B cell (primary cell): ENCODE measurements around the gene CYP1B1. TPM values are rescaled to one million over a fixed set of nuclear protein-coding genes. Genes with fewer than 3 reads are reported as not detected.
A peak's percentile ranks its signal among the peaks of the same experiment; 100 is the strongest.

Experiments used
- ATAC-seq: fragments of 200-7000 bp; cut with Tn5 transposase; one replicate; pipeline ENCODE4 v1.10.0; 2021; ENCODE audit warnings: low read depth, mild to moderate bottlenecking, moderate number of reproducible peaks, moderate library complexity
- CTCF ChIA-PET: fragments of 350-600 bp; sonication (Branson Sonifier 250); formaldehyde crosslinking; loops from one replicate; lab custom pipeline; 2021; ENCODE audit warnings: antibody characterized with exemption, inconsistent platforms; lab: Charles Lee
- POLR2A ChIA-PET: fragments of 350-600 bp; sonication (Branson Sonifier 250); formaldehyde crosslinking; loops from one replicate; lab custom pipeline; 2021; ENCODE audit warnings: antibody characterized with exemption; lab: Charles Lee
- DNase-seq: peaks from one replicate; pipeline ENCODE4 v3.0.0; 2013
- H2AFZ ChIP-seq: 2 replicates; pipeline ENCODE4 v1.6.1; 2012; ENCODE audit warnings: mild to moderate bottlenecking, low read depth, low read length; ENCODE audit not compliant: insufficient read depth, poor library complexity, severe bottlenecking
- H3K27ac ChIP-seq, 2 donors: 1 replicate in 1 of 2; 2 replicates in 1 of 2; pipeline ENCODE4 v1.5.1; 2012 to 2013; ENCODE audit warnings: low read length in 2 of 2, mild to moderate bottlenecking in 2 of 2, moderate library complexity in 1 of 2
- H3K27me3 ChIP-seq, 4 experiments: fragments of 200-600 bp in 1 of 4; sonication (generic) in 1 of 4; replicated peaks in 1 of 4; 1 replicate in 2 of 4; 2 replicates in 2 of 4; pipeline versions ENCODE4 v1.6.1 to v1.7.0; 2013 to 2016; ENCODE audit warnings: low read length in 3 of 4, mild to moderate bottlenecking in 2 of 4, mixed read lengths in 1 of 4, moderate library complexity in 1 of 4; ENCODE audit not compliant: insufficient read depth in 4 of 4, control insufficient read depth in 3 of 4; ENCODE audit errors: control extremely low read depth in 1 of 4
- H3K36me3 ChIP-seq, 2 experiments: replicated peaks in 1 of 2; 1 replicate in 1 of 2; 2 replicates in 1 of 2; pipeline versions ENCODE4 v1.6.1 to v1.7.1; 2013; ENCODE audit warnings: low read length in 1 of 2; ENCODE audit not compliant: insufficient read depth in 2 of 2, control insufficient read depth in 1 of 2; ENCODE audit errors: control extremely low read depth in 1 of 2, extremely low read depth in 1 of 2
- H3K4me1 ChIP-seq, 2 donors: fragments of 200-600 bp in 1 of 2; sonication (generic) in 1 of 2; 1 replicate in 1 of 2; 2 replicates in 1 of 2; pipeline versions ENCODE4 v1.5.1 to v1.6.1; 2013 to 2017; ENCODE audit warnings: low read length in 2 of 2; ENCODE audit not compliant: control insufficient read depth in 2 of 2, insufficient read depth in 2 of 2
- H3K4me2 ChIP-seq: replicated peaks from 2 replicates; pipeline ENCODE3; 2012; ENCODE audit warnings: mild to moderate bottlenecking, low read depth, low read length; ENCODE audit not compliant: poor library complexity, severe bottlenecking
- H3K4me3 ChIP-seq, 5 experiments: fragments of 200-600 bp in 1 of 5; sonication (generic) in 1 of 5; 1 replicate in 3 of 5; 2 replicates in 2 of 5; pipeline versions ENCODE4 v1.5.1 to v1.7.0; 2011 to 2016; ENCODE audit warnings: low read length in 4 of 5, mild to moderate bottlenecking in 4 of 5, low read depth in 2 of 5, control low read depth in 1 of 5, moderate library complexity in 1 of 5; ENCODE audit not compliant: insufficient read depth in 1 of 5; ENCODE audit errors: control extremely low read depth in 1 of 5, extremely low read depth in 1 of 5
- H3K79me2 ChIP-seq: fragments of 200-600 bp; sonication (generic); one replicate; pipeline ENCODE4 v1.6.0; 2016; ENCODE audit warnings: low read length; ENCODE audit not compliant: control insufficient read depth, insufficient read depth
- H3K9ac ChIP-seq: fragments of 200-600 bp; sonication (generic); 2 replicates; pipeline ENCODE4 v1.6.1; 2017; ENCODE audit warnings: mild to moderate bottlenecking, low read length, moderate library complexity
- H3K9me3 ChIP-seq, 3 donors: one replicate each; pipeline versions ENCODE4 v1.6.1 to v1.7.1; 2013; ENCODE audit warnings: low read length in 2 of 3; ENCODE audit not compliant: control insufficient read depth in 2 of 3, insufficient read depth in 1 of 3; ENCODE audit errors: control extremely low read depth in 1 of 3
- H4K20me1 ChIP-seq: 2 replicates; pipeline ENCODE4 v1.6.0; 2012; ENCODE audit warnings: mild to moderate bottlenecking, low read length; ENCODE audit not compliant: insufficient read depth, control insufficient read depth, poor library complexity, severe bottlenecking
- H3K27ac Mint-ChIP-seq: one replicate; pipeline ENCODE4 v1.8.0; 2021; ENCODE audit warnings: mixed read lengths
- H3K27me3 Mint-ChIP-seq: one replicate; pipeline ENCODE4 v1.8.0; 2021; ENCODE audit warnings: mixed read lengths
- H3K4me1 Mint-ChIP-seq: one replicate; pipeline ENCODE4 v1.8.0; 2021; ENCODE audit warnings: mixed read lengths
- H3K4me3 Mint-ChIP-seq: one replicate; pipeline ENCODE4 v1.8.0; 2021; ENCODE audit warnings: mixed read lengths
- H3K9me3 Mint-ChIP-seq: one replicate; pipeline ENCODE4 v1.8.0; 2022; ENCODE audit warnings: mixed read lengths; ENCODE audit not compliant: insufficient read depth
- EZH2 ChIP-seq: IDR thresholded peaks from 2 replicates; pipeline ENCODE4 v1.6.1; 2012; ENCODE audit warnings: borderline replicate concordance, low read depth, mild to moderate bottlenecking, moderate library complexity, low read length; ENCODE audit not compliant: insufficient read depth, poor library complexity, severe bottlenecking
- WGBS: methylation state at CpG from one replicate; pipeline ENCODE4 v1.1.5; 2013; ENCODE audit warnings: missing lambda C conversion rate; ENCODE audit not compliant: insufficient coverage; 5-methylcytosine and 5-hydroxymethylcytosine counted together
- intact Hi-C: fragments of 100-400 bp; cut with micrococcal nuclease; formaldehyde crosslinking; loops from one replicate; pipeline ENCODE4 v1.10.0; 2022
- polyA plus RNA-seq: library from polyadenylated mRNA; depleted of rRNA; stranded (reverse); fragments of >200 nt; gene quantifications from 2 replicates; pipeline ENCODE4 v1.2.3, GENCODE V29; 2012
- total RNA-seq, 2 donors: library from RNA; stranded (reverse); fragments of 120-200 nt in 1 of 2; gene quantifications; 1 replicate in 1 of 2; 2 replicates in 1 of 2; pipeline versions ENCODE4 v1.2.3 to v1.2.4, GENCODE V29; 2013 to 2022
- TF ChIP-seq, protein P1 (sequence below): fragments of 200-600 bp; IDR thresholded peaks from one replicate; pipeline ENCODE4 v1.8.0; 2022; ENCODE audit warnings: antibody characterized with exemption, mild to moderate bottlenecking

The CYP1B1 gene
- total and polyA plus RNA-seq, 2 donors (not counting 1 experiment from before 2014, with no cell fraction given): 0.31 to 0.89 TPM

DNA sequence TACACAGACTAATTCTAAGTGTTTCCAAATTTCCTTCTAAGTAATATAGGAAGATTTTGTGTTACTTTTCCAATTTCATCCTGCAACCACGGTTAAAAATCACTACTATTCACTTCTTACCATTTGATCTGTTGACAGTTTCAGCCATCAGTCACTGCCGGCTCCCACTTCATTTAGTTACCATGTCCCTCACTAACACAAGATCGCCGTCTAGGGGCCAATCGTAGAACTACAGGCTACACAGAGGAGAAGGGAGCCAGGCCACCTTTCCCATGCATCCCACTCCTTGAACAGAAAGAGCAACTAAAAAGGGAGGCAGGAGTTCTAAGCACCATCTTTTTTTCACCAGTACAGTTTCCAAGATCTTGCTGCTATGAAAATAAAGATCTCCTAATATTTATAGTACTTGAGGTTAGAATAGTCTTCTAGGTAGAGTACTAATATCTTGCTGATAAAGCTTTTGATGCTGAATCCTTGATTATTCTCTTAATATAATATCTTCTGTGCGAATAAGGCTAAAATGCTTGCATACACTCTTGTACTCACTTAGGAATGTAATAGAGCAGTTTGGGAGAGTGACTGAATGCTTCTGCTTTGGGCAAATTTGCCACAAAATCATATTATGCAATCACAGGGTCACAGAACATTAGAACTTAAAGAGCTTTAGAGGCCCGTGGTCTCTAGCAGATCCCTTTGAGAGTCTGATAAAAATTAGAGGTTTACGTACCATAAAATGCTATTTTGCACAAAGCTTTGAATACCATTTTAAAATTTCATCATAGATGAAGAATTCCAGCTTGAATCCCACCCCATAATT lies 39.5 kb upstream of the CYP1B1 start:
- Mint-ChIP-seq H3K4me1 (no peaks in the 10 kb centered on the region), H3K4me3 (no peak overlapping the region), H3K27me3 (peaks cover 29% of the 10 kb centered on the region), H3K9me3 (peaks cover 3% of the 10 kb centered on the region), H3K27ac (no peak overlapping the region)
- ChIA-PET POLR2A (interaction anchor here (0.6 kb wide), 1 partner anchor 125 kb away, joined by 6 read pairs; no protein-coding TSS in a partner anchor), CTCF (interaction anchor here (0.8 to 1.3 kb wide), 8 partner anchors 10 to 1114 kb away, joined by 3 to 4 read pairs (median 3); no protein-coding TSS in a partner anchor)
- Histone ChIP-seq H3K4me1 (no peaks in the 10 kb centered on the region), H3K27me3 (no peaks in the 10 kb centered on the region), H2AFZ (no peak overlapping the region), H3K9ac (no peak overlapping the region), H3K27ac (no peak overlapping the region), H3K4me2 (no peak overlapping the region), H4K20me1 (no peaks in the 10 kb centered on the region), H3K4me3 (no peak overlapping the region), H3K36me3 (no peaks in the 10 kb centered on the region), H3K9me3 (no peaks in the 10 kb centered on the region), H3K79me2 (no peaks in the 10 kb centered on the region)
- TF ChIP-seq EZH2: no peak
- TF ChIP-seq, protein P1, sequence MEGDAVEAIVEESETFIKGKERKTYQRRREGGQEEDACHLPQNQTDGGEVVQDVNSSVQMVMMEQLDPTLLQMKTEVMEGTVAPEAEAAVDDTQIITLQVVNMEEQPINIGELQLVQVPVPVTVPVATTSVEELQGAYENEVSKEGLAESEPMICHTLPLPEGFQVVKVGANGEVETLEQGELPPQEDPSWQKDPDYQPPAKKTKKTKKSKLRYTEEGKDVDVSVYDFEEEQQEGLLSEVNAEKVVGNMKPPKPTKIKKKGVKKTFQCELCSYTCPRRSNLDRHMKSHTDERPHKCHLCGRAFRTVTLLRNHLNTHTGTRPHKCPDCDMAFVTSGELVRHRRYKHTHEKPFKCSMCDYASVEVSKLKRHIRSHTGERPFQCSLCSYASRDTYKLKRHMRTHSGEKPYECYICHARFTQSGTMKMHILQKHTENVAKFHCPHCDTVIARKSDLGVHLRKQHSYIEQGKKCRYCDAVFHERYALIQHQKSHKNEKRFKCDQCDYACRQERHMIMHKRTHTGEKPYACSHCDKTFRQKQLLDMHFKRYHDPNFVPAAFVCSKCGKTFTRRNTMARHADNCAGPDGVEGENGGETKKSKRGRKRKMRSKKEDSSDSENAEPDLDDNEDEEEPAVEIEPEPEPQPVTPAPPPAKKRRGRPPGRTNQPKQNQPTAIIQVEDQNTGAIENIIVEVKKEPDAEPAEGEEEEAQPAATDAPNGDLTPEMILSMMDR: peak; percentile 98
- 0% methylated on average over 4 of the region's 8 CpGs for WGBS
- ATAC-seq: peak; percentile 47
- DNase-seq: peak; percentile 66
- intact Hi-C loops: loop anchor here (1.0 to 5.0 kb wide), 3 partner anchors 133 to 392 kb away; no protein-coding TSS in a partner anchor
